ENCODE results near the gene COL12A1. TPM values are rescaled to one million over a fixed set of nuclear protein-coding genes. Genes with fewer than 3 reads are reported as not detected.
A peak's percentile ranks its signal among the peaks of the same experiment; 100 is the strongest.

COL12A1 gene
- total and polyA plus RNA-seq, 2 of the 13 experiments (the other 11 are each of a cell fraction or from before 2014, with no cell fraction given): 0.02 TPM; not detected in 1

- TF ChIP-seq ZNF350 (CRISPR knock-in tag; IDR thresholded peaks at IDR 0.05; ENCODE audit: borderline replicate concordance, low read depth): no peak
Measured at GRCh38 chr6:75246386-75246785, 40.5 kb upstream of the COL12A1 start (continued).

DNA sequence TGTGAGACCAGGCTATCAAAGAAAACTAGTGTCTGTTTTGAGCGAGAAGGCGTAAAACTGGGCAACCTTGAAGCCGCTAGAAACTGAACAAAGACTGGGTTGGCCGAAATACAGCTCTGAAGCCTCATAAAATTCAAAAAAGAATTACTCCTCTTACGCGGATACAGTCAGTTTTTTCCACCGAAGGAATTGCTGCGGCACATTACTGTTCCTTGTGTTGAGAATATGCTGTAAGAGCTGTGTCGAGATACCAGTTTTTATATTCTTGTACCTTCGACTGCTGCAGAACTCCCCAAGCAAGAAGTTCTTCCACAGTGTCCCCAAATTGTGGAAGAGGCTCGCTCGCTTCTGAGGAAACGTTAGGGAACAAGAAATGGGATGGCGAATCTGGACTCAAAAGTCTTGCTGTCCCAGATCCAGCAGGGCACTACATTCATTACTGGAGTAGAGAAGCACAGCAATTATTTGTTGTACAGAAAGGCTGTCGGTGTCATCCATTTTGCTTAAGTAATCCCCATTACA, 38.3 kb upstream of the COL12A1 start:
- Histone ChIP-seq H3K4me2 (ENCODE audit: low read depth, low read length) (peak overlapping the region; percentile 91), H3K4me1 (ENCODE audit: insufficient read depth, low read length) (peaks cover 22% of the 10 kb centered on the region), H3K27ac (ENCODE audit: extremely low read length, insufficient read depth, low read length) (peak overlapping the region; percentile 91), H3K9me3 (ENCODE audit: low read length) (no peaks in the 10 kb centered on the region), H2AFZ (ENCODE audit: low read length) (peak overlapping the region; percentile 91), H3K9ac (ENCODE audit: insufficient read depth, low read depth, low read length) (peak overlapping the region; percentile 97), H3K79me2 (ENCODE audit: insufficient read depth, low read length) (peaks cover 31% of the 10 kb centered on the region), H4K20me1 (ENCODE audit: insufficient read depth, low read length) (peaks cover 8% of the 10 kb centered on the region; the same call in 1 of the 2 replicates), H3K36me3 (replicated peaks in 1 of 2; ENCODE audit: control insufficient read depth in 1 of 2, insufficient read depth in 2 of 2, low read length in 2 of 2) (peaks cover under 1 to 8% of the 10 kb centered on the region in 2 experiments; a peak in 4 of 5 replicates), H3K27me3 (ENCODE audit: control insufficient read depth in 1 of 2, insufficient read depth in 2 of 2, low read length in 2 of 2) (no peaks in the 10 kb centered on the region; a peak in 1 of 5 replicates), H3K4me3 (replicated peaks in 1 of 3; ENCODE audit: insufficient read depth in 1 of 3, low read depth in 2 of 3, low read length in 3 of 3) (peak overlapping the region; percentile 84 to 93 (median 89))
- 2% methylated on average over 15 of the region's 15 CpGs for WGBS (ENCODE audit: low lambda C conversion rate)
- CTCF ChIA-PET (ENCODE audit: low intra/inter-chr PET ratio, low total read pairs): no interaction called here
- ATAC-seq (peak; percentile 34), DNase-seq (ENCODE audit: low spot score) (no peak), FAIRE-seq (no peak)
- in situ Hi-C loops (cut with HindIII; ENCODE audit: extremely low pct_ligation_motif_present, low pct_unique_long_range_greater_than_20kb) (no loop called here), intact Hi-C loops (cut with micrococcal nuclease; ENCODE audit: unreplicated experiment) (loop anchor here (1.0 to 5.0 kb wide), 2 partner anchors 40 to 1592 kb away; partner anchors contain the start of genes SLC17A5 and TMEM30A)
- TSS peak; percentile 99 for BruUV-seq (replicated peaks)
- POLR2A ChIA-PET: interaction anchor here (0.7 to 2.8 kb wide), 9 partner anchors 20 to 1590 kb away, joined by 3 to 28 read pairs (median 5); partner anchors contain the start of genes SENP6 and TMEM30A
- no peak for TF ChIP-seq ZFP62 (CRISPR knock-in tag; IDR thresholded peaks at IDR 0.05)
- 0 out of 2 replicates have a peak, but pooled peaks have one; percentile 1 for TF ChIP-seq FOXC1 (CRISPR knock-in tag; IDR thresholded peaks at IDR 0.05; ENCODE audit: borderline replicate concordance)
- 0 out of 2 replicates have a peak, but pooled peaks have one; percentile 44 for TF ChIP-seq ZSCAN30 (CRISPR knock-in tag; IDR thresholded peaks at IDR 0.05)
- 0 out of 2 replicates have a peak, but pooled peaks have one; percentile 11 for TF ChIP-seq ZSCAN31 (CRISPR knock-in tag; IDR thresholded peaks at IDR 0.05; ENCODE audit: low read depth)
- TF ChIP-seq ASH2L (IDR thresholded peaks at IDR 0.05; ENCODE audit: insufficient read length, low read depth, low read length): peak; percentile 60
- TF ChIP-seq ZNF274 (CRISPR knock-in tag; IDR thresholded peaks at IDR 0.05): peak; percentile 5; the same call in 1 of the 2 replicates
- TF ChIP-seq ZNF275 (CRISPR knock-in tag; IDR thresholded peaks at IDR 0.05; ENCODE audit: borderline replicate concordance): 0 out of 2 replicates have a peak, but pooled peaks have one; percentile 2
- no peak for TF ChIP-seq SIN3B (IDR thresholded peaks at IDR 0.05; ENCODE audit: low read length)
- TF ChIP-seq ZNF747 (CRISPR knock-in tag; IDR thresholded peaks at IDR 0.05; ENCODE audit: borderline replicate concordance): 0 out of 2 replicates have a peak, but pooled peaks have one; percentile 10
- TF ChIP-seq LCORL (IDR thresholded peaks at IDR 0.05): no peak
- peak; percentile 8; the same call in 1 of the 2 replicates for TF ChIP-seq LCORL (CRISPR knock-in tag; IDR thresholded peaks at IDR 0.05)
- TF ChIP-seq ZNF232 (CRISPR knock-in tag; IDR thresholded peaks at IDR 0.05; ENCODE audit: borderline replicate concordance): 0 out of 2 replicates have a peak, but pooled peaks have one; percentile 9
- 0 out of 2 replicates have a peak, but pooled peaks have one; percentile 33 for TF ChIP-seq GFI1 (CRISPR knock-in tag; IDR thresholded peaks at IDR 0.05; ENCODE audit: borderline replicate concordance)
- 0 out of 2 replicates have a peak, but pooled peaks have one; percentile 11 for TF ChIP-seq ZGPAT (CRISPR knock-in tag; IDR thresholded peaks at IDR 0.05)
- peak; percentile 2 for TF ChIP-seq PHF5A (CRISPR knock-in tag; IDR thresholded peaks at IDR 0.05; ENCODE audit: low read depth, unreplicated experiment)
- peak; percentile 46; the same call in 1 of the 2 replicates for TF ChIP-seq ZNF136 (CRISPR knock-in tag; IDR thresholded peaks at IDR 0.05; ENCODE audit: low read depth)
- TF ChIP-seq SMARCE1 (IDR thresholded peaks at IDR 0.05; ENCODE audit: borderline replicate concordance): no peak
- TF ChIP-seq HNRNPUL1 (IDR thresholded peaks at IDR 0.05; ENCODE audit: low read depth, low read length): no peak
- no peak for TF ChIP-seq RFX5 (IDR thresholded peaks at IDR 0.05; ENCODE audit: low read depth, low read length)
- peak; percentile 5; the same call in 1 of the 2 replicates for TF ChIP-seq CREM (IDR thresholded peaks at IDR 0.05)
- TF ChIP-seq CREM (CRISPR knock-in tag; IDR thresholded peaks at IDR 0.05): no peak
